ENCODE results near the gene CHN2. TPM values are rescaled to one million over a fixed set of nuclear protein-coding genes. Genes with fewer than 3 reads are reported as not detected.

CHN2 gene
- total RNA-seq, 1 donor from 2014 or later, result 6.6 TPM

DNA sequence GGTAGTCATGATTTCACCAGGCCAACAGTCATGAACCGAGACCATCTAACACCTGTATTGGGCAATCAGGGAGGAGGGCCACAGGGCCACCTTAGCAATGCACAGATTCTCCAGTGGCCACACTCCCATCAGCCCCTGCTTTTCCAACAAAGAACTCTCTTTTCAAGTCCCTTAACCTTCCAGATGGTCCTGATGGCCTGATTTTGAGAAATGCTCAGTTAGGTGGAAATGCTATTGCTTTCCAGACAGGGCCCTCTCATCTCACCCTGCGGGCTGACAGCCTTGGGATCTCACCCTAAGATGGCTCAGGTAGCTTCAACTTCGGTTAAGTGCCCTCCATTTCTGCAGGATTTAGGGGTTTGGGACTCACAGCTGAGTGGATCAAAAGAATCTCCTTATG is 237.1 kb downstream of the CHN2 start:
- Histone ChIP-seq H3K4me1 (no peaks in the 10 kb centered on the region), H3F3A (ENCODE audit: low read depth) (no peaks in the 10 kb centered on the region), H3K4me3 (no peak overlapping the region), H3K79me2 (ENCODE audit: low read depth) (no peaks in the 10 kb centered on the region), H3K27ac (no peak overlapping the region), H3K4me2 (no peak overlapping the region), H3K27me3 (peaks cover 9% of the 10 kb centered on the region), H3K9me3 (ENCODE audit: low read depth) (no peaks in the 10 kb centered on the region), H4K20me1 (ENCODE audit: low read depth) (no peaks in the 10 kb centered on the region), H3K9ac (no peak overlapping the region), H2AFZ (replicated peaks) (no peak overlapping the region), H3K36me3 (no peaks in the 10 kb centered on the region)
- TF ChIP-seq EZH2phosphoT487 (IDR thresholded peaks at IDR 0.05), result no peak
- H3K27ac Mint-ChIP-seq, result no peak overlapping the region
- peaks cover 3% of the 10 kb centered on the region for H3K27me3 Mint-ChIP-seq (ENCODE audit: insufficient read depth, low read depth)
- DNase-seq (ENCODE audit: low spot score), result no peak
- no peaks in the 10 kb centered on the region for H3K4me1 Mint-ChIP-seq
- H3K36me3 Mint-ChIP-seq, result no peaks in the 10 kb centered on the region
- peaks cover 2% of the 10 kb centered on the region for H3K9me3 Mint-ChIP-seq
- no peak overlapping the region for H3K4me3 Mint-ChIP-seq

DNA sequence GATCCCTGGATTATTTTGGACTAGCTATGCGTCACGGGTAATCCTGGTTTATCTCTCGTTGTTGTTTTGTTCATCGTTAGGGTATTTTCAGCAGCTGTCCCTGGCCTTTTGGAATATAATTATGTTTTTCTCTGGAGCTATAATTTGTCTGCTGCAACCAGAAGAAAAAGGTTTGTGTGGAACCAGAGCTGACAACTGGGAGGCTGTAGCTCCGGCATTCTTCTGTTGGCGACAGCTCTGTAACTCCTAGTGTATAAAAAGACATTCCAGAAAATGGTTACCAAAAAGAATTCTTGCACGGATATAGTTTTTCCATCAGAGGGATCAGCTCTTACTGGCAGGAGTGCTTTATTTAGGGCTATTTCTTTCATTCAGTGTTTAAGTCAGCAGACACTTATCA is 238.1 kb downstream of the CHN2 start:
- Histone ChIP-seq H3K9me3 (ENCODE audit: low read depth) (no peaks in the 10 kb centered on the region), H3K79me2 (ENCODE audit: low read depth) (no peaks in the 10 kb centered on the region), H3K27me3 (peaks cover 12% of the 10 kb centered on the region), H4K20me1 (ENCODE audit: low read depth) (no peaks in the 10 kb centered on the region), H3K4me3 (no peak overlapping the region), H2AFZ (replicated peaks) (no peak overlapping the region), H3K9ac (no peak overlapping the region), H3K36me3 (no peaks in the 10 kb centered on the region), H3F3A (ENCODE audit: low read depth) (no peaks in the 10 kb centered on the region), H3K27ac (no peak overlapping the region), H3K4me1 (no peaks in the 10 kb centered on the region), H3K4me2 (no peak overlapping the region)
- Mint-ChIP-seq H3K4me3 (no peak overlapping the region), H3K9me3 (peaks cover 2% of the 10 kb centered on the region), H3K27me3 (ENCODE audit: insufficient read depth, low read depth) (peaks cover 3% of the 10 kb centered on the region), H3K36me3 (no peaks in the 10 kb centered on the region), H3K27ac (no peak overlapping the region), H3K4me1 (no peaks in the 10 kb centered on the region)
- no peak for TF ChIP-seq EZH2phosphoT487 (IDR thresholded peaks at IDR 0.05)
- TF ChIP-seq, protein P1, sequence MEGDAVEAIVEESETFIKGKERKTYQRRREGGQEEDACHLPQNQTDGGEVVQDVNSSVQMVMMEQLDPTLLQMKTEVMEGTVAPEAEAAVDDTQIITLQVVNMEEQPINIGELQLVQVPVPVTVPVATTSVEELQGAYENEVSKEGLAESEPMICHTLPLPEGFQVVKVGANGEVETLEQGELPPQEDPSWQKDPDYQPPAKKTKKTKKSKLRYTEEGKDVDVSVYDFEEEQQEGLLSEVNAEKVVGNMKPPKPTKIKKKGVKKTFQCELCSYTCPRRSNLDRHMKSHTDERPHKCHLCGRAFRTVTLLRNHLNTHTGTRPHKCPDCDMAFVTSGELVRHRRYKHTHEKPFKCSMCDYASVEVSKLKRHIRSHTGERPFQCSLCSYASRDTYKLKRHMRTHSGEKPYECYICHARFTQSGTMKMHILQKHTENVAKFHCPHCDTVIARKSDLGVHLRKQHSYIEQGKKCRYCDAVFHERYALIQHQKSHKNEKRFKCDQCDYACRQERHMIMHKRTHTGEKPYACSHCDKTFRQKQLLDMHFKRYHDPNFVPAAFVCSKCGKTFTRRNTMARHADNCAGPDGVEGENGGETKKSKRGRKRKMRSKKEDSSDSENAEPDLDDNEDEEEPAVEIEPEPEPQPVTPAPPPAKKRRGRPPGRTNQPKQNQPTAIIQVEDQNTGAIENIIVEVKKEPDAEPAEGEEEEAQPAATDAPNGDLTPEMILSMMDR (IDR thresholded peaks at IDR 0.05), result no peak
- no peak for TF ChIP-seq EZH2 (IDR thresholded peaks at IDR 0.05)
- no peak for DNase-seq (ENCODE audit: low spot score)

DNA sequence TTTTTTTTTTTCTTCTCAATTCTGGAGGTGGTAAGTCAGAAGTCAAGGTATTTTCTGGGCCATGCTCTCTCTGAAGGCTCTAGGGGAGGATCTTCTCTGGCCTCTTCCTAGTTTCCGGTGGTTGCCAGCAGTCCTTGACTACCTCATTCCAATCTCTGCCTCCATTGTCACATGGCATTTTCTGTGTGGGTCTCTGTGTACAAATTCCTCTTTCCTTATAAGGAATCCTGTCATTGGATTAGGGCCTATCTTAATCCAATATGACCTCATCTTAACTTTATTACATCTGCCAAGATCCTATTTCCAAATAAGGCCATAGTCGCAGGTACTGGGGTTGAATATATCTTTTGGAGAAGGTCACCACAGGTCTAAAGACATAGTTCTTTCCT is 239.8 kb downstream of the CHN2 start:
- Histone ChIP-seq H3K4me2 (no peak overlapping the region), H3K36me3 (no peaks in the 10 kb centered on the region), H3K4me1 (no peaks in the 10 kb centered on the region), H3K79me2 (ENCODE audit: low read depth) (no peaks in the 10 kb centered on the region), H3F3A (ENCODE audit: low read depth) (no peaks in the 10 kb centered on the region), H3K27ac (no peak overlapping the region), H2AFZ (replicated peaks) (no peak overlapping the region), H3K27me3 (peaks cover 28% of the 10 kb centered on the region), H3K4me3 (no peak overlapping the region), H3K9me3 (ENCODE audit: low read depth) (no peaks in the 10 kb centered on the region), H4K20me1 (ENCODE audit: low read depth) (peaks cover 5% of the 10 kb centered on the region), H3K9ac (no peak overlapping the region)
- Mint-ChIP-seq H3K9me3 (peaks cover 2% of the 10 kb centered on the region), H3K4me1 (no peaks in the 10 kb centered on the region), H3K27me3 (ENCODE audit: insufficient read depth, low read depth) (peaks cover 3% of the 10 kb centered on the region), H3K27ac (no peak overlapping the region), H3K36me3 (no peaks in the 10 kb centered on the region), H3K4me3 (no peak overlapping the region)
- TF ChIP-seq EZH2 (IDR thresholded peaks at IDR 0.05), result no peak
- TF ChIP-seq EZH2phosphoT487 (IDR thresholded peaks at IDR 0.05), result no peak
- TF ChIP-seq, protein P1 (IDR thresholded peaks at IDR 0.05), result no peak
- no peak for DNase-seq (ENCODE audit: low spot score)

DNA sequence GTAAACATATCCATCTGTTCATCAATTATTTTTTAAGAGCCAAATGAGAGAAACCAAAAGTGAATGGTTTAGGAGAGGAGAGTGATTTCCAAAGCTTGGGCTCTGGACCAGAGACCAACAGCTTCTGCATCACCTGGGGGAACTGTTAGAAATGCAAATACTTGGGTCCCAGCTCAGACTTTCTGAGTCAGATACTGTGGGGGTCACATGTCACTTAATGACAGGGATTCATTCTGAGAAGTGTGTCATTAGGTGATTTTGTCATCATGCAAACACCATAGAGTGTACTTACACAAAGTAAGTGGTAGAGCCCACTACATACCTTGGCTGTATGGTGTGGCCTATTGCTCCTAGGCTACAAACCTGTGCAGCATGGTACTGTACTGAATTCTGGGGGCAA is 240.6 kb downstream of the CHN2 start:
- Histone ChIP-seq H3K27ac (no peak overlapping the region), H3K36me3 (no peaks in the 10 kb centered on the region), H3K4me3 (no peak overlapping the region), H2AFZ (replicated peaks) (no peak overlapping the region), H3K79me2 (ENCODE audit: low read depth) (no peaks in the 10 kb centered on the region), H3K27me3 (peaks cover 36% of the 10 kb centered on the region), H3F3A (ENCODE audit: low read depth) (no peaks in the 10 kb centered on the region), H3K4me2 (no peak overlapping the region), H3K4me1 (no peaks in the 10 kb centered on the region), H3K9me3 (ENCODE audit: low read depth) (no peaks in the 10 kb centered on the region), H4K20me1 (ENCODE audit: low read depth) (peaks cover 13% of the 10 kb centered on the region), H3K9ac (no peak overlapping the region)
- Mint-ChIP-seq H3K27ac (no peak overlapping the region), H3K4me1 (no peaks in the 10 kb centered on the region), H3K9me3 (peaks cover 2% of the 10 kb centered on the region), H3K27me3 (ENCODE audit: insufficient read depth, low read depth) (peaks cover 3% of the 10 kb centered on the region), H3K4me3 (no peak overlapping the region), H3K36me3 (no peaks in the 10 kb centered on the region)
- no peak for DNase-seq (ENCODE audit: low spot score)
- TF ChIP-seq EZH2 (IDR thresholded peaks at IDR 0.05) (no peak), EZH2phosphoT487 (IDR thresholded peaks at IDR 0.05) (no peak)
- TF ChIP-seq, protein P1 (IDR thresholded peaks at IDR 0.05), result no peak
